Fibroblast of lung (primary cell): ENCODE measurements around the gene DCK. TPM values are rescaled to one million over a fixed set of nuclear protein-coding genes. Genes with fewer than 3 reads are reported as not detected.

Source experiments
- DNase-seq, 2 donors: peaks; one replicate each; pipeline versions ENCODE4 v3.0.0 to v3.0.0-alpha.2; 2010; ENCODE audit warnings: low read depth in 2 of 2
- H2AFZ ChIP-seq: 2 replicates; pipeline ENCODE4 v1.5.1; 2012; ENCODE audit warnings: low read length, control low read depth, inconsistent platforms
- H3K27ac ChIP-seq: 2 replicates; pipeline ENCODE4 v1.5.1; 2011; ENCODE audit warnings: low read length, control low read depth; ENCODE audit not compliant: insufficient read depth
- H3K27me3 ChIP-seq: 2 replicates; pipeline ENCODE4 v1.5.1; 2011; ENCODE audit warnings: mild to moderate bottlenecking, low read length; ENCODE audit not compliant: control insufficient read depth, insufficient read depth
- H3K36me3 ChIP-seq: 2 replicates; pipeline ENCODE4 v1.5.1; 2011; ENCODE audit warnings: low read length; ENCODE audit not compliant: control insufficient read depth, insufficient read depth
- H3K4me1 ChIP-seq: 2 replicates; pipeline ENCODE4 v1.5.1; 2011; ENCODE audit warnings: low read length; ENCODE audit not compliant: control insufficient read depth, insufficient read depth; ENCODE audit errors: extremely low read depth
- H3K4me2 ChIP-seq: 2 replicates; pipeline ENCODE4 v1.5.1; 2011; ENCODE audit warnings: low read length, control low read depth; ENCODE audit not compliant: insufficient read depth; ENCODE audit errors: extremely low read depth
- H3K4me3 ChIP-seq, 4 experiments: fragments of 200-600 bp in 1 of 4; sonication (generic) in 1 of 4; replicated peaks in 1 of 4; 2 replicates each; pipeline ENCODE4 v1.5.1; 2011 to 2016; ENCODE audit warnings: low read length in 4 of 4, low read depth in 3 of 4, mild to moderate bottlenecking in 3 of 4, control low read depth in 2 of 4, inconsistent platforms in 1 of 4, mixed read lengths in 1 of 4; ENCODE audit not compliant: insufficient read depth in 1 of 4; ENCODE audit errors: control extremely low read depth in 1 of 4
- H3K79me2 ChIP-seq: 2 replicates; pipeline ENCODE4 v1.5.1; 2012; ENCODE audit warnings: mild to moderate bottlenecking, low read length, inconsistent platforms; ENCODE audit not compliant: control insufficient read depth, insufficient read depth
- H3K9ac ChIP-seq: 2 replicates; pipeline ENCODE4 v1.5.1; 2011; ENCODE audit warnings: mild to moderate bottlenecking, low read length, control low read depth; ENCODE audit not compliant: insufficient read depth
- H3K9me3 ChIP-seq: 2 replicates; pipeline ENCODE4 v1.5.1; 2012; ENCODE audit warnings: low read depth, low read length; ENCODE audit not compliant: control insufficient read depth, insufficient read depth
- H4K20me1 ChIP-seq: 2 replicates; pipeline ENCODE4 v1.5.1; 2011; ENCODE audit warnings: low read length; ENCODE audit not compliant: control insufficient read depth, insufficient read depth; ENCODE audit errors: extremely low read depth
- EZH2 ChIP-seq: IDR thresholded peaks from 2 replicates; pipeline ENCODE4 v1.5.1; 2012; ENCODE audit warnings: low read length, control low read depth, mild to moderate bottlenecking; ENCODE audit errors: missing control alignments
- polyA plus RNA-seq, 2 donors: library from polyadenylated mRNA; depleted of rRNA in 1 of 2; stranded (reverse) in 1 of 2; unstranded in 1 of 2; fragments of >200 nt; gene quantifications; 2 replicates each; pipeline ENCODE4 v1.2.1, GENCODE V29; 2011 to 2012; ENCODE audit warnings: missing spikeins in 1 of 2
- total RNA-seq: library from RNA; depleted of rRNA; stranded (reverse); fragments of >200 nt; gene quantifications from 2 replicates; pipeline ENCODE4 v1.2.1, GENCODE V29; 2014
- TF ChIP-seq, protein P1 (sequence below), 2 donors: IDR thresholded peaks in 1 of 2; conservative IDR thresholded peaks in 1 of 2; 1 replicate in 1 of 2; 2 replicates in 1 of 2; pipeline ENCODE4 v1.5.1; 2011 to 2012; ENCODE audit warnings: low read length in 2 of 2, control low read depth in 1 of 2, inconsistent platforms in 1 of 2, low read depth in 1 of 2, mild to moderate bottlenecking in 1 of 2

Gene DCK
- total and polyA plus RNA-seq, 2 donors (not counting 1 experiment from before 2014, with no cell fraction given), result 12.2 to 18.4 TPM

GRCh38 chr4:70992391-70992881 is 1.0 kb upstream of the DCK start:
- H3K9me3 ChIP-seq, result no peaks in the 10 kb centered on the region
- peaks cover 4% of the 10 kb centered on the region for H3K4me1 ChIP-seq
- H3K4me2 ChIP-seq, result peak overlapping the region; percentile 94
- peak overlapping the region; percentile 91 for H3K27ac ChIP-seq
- DNase-seq, result no peak
- peak overlapping the region; percentile 51 to 85 (median 80) for H3K4me3 ChIP-seq
- H3K36me3 ChIP-seq, result no peaks in the 10 kb centered on the region
- no peak overlapping the region for H2AFZ ChIP-seq
- no peaks in the 10 kb centered on the region for H3K27me3 ChIP-seq
- peaks cover 34% of the 10 kb centered on the region for H3K79me2 ChIP-seq
- TF ChIP-seq EZH2, result no peak
- TF ChIP-seq, protein P1, sequence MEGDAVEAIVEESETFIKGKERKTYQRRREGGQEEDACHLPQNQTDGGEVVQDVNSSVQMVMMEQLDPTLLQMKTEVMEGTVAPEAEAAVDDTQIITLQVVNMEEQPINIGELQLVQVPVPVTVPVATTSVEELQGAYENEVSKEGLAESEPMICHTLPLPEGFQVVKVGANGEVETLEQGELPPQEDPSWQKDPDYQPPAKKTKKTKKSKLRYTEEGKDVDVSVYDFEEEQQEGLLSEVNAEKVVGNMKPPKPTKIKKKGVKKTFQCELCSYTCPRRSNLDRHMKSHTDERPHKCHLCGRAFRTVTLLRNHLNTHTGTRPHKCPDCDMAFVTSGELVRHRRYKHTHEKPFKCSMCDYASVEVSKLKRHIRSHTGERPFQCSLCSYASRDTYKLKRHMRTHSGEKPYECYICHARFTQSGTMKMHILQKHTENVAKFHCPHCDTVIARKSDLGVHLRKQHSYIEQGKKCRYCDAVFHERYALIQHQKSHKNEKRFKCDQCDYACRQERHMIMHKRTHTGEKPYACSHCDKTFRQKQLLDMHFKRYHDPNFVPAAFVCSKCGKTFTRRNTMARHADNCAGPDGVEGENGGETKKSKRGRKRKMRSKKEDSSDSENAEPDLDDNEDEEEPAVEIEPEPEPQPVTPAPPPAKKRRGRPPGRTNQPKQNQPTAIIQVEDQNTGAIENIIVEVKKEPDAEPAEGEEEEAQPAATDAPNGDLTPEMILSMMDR (conservative IDR thresholded peaks at IDR 0.05 in 1 of 2, IDR thresholded peaks at IDR 0.05 in 1 of 2; ENCODE audit: low read depth in 1 of 2, low read length in 2 of 2), result no peak
- no peak overlapping the region for H3K9ac ChIP-seq
- no peaks in the 10 kb centered on the region for H4K20me1 ChIP-seq

DNA sequence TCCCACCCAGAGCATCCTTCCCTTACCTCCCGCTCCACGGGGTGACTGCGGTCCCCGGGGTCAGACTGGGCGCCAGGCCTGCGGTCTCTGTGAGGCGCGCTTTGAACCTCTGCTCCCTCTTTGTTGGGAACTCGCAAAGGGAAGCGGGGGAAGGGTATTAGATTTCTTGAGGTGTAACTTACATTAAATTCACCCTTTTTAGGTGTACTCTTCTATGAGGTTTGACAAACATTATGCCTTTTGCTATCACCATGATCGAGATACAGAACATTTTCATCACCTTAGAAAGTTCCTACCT is 569 bp downstream of the DCK start:
- peaks cover 4% of the 10 kb centered on the region for H3K4me1 ChIP-seq
- peak overlapping the region; percentile 55 for H3K4me2 ChIP-seq
- peak overlapping the region; percentile 51 to 82 (median 76) for H3K4me3 ChIP-seq
- no peak for DNase-seq
- TF ChIP-seq, protein P1 (conservative IDR thresholded peaks at IDR 0.05 in 1 of 2, IDR thresholded peaks at IDR 0.05 in 1 of 2; ENCODE audit: low read depth in 1 of 2, low read length in 2 of 2), result no peak
- no peak for TF ChIP-seq EZH2
- H3K9ac ChIP-seq, result peak overlapping the region; percentile 75
- no peaks in the 10 kb centered on the region for H4K20me1 ChIP-seq
- no peaks in the 10 kb centered on the region for H3K36me3 ChIP-seq
- peak overlapping the region; percentile 75 for H2AFZ ChIP-seq
- H3K9me3 ChIP-seq, result no peaks in the 10 kb centered on the region
- H3K27ac ChIP-seq, result peak overlapping the region; percentile 91
- H3K79me2 ChIP-seq, result peaks cover 40% of the 10 kb centered on the region
- H3K27me3 ChIP-seq, result no peaks in the 10 kb centered on the region

DNA sequence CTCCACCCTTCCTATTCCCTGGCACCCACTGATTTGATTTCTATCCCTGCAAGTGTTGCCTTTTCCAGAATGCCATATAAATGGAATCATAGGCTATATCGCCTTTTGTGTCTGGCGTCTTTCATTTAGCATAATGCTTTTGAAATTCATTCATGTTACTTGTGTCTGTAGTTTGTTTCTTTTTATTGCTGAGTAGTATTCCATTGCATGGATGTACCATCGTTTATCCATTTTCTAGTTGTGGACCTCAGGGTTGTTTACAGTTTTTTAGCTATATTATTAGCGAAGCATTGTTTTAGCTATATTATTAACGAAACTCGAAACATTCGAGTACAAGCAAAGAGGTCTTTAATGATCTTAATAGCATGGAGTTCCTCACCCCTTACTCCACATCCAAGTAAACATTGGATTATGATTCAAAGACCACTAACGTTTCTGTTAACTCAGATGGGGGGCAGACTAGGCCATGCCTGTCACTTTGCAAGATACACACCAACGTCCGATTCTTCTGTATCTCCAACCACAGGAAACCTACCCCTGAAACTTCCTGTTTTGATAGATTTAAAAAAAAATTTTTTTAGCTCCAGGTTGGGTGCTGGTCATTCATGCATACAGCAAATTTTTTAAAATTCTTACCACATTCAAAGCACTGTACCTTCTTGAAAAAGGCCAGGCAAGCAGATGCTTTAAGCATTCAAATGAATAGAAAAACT is 1.1 kb downstream of the DCK start:
- DNase-seq, result no peak
- H4K20me1 ChIP-seq, result no peaks in the 10 kb centered on the region
- TF ChIP-seq EZH2, result no peak
- TF ChIP-seq, protein P1 (conservative IDR thresholded peaks at IDR 0.05 in 1 of 2, IDR thresholded peaks at IDR 0.05 in 1 of 2; ENCODE audit: low read depth in 1 of 2, low read length in 2 of 2), result no peak
- H2AFZ ChIP-seq, result no peak overlapping the region
- H3K27me3 ChIP-seq, result no peaks in the 10 kb centered on the region
- H3K79me2 ChIP-seq, result peaks cover 42% of the 10 kb centered on the region
- H3K4me2 ChIP-seq, result peak overlapping the region; percentile 55
- H3K27ac ChIP-seq, result peak overlapping the region; percentile 91
- no peaks in the 10 kb centered on the region for H3K9me3 ChIP-seq
- peaks cover 4% of the 10 kb centered on the region for H3K4me1 ChIP-seq
- peak overlapping the region; percentile 51 to 82 (median 76) for H3K4me3 ChIP-seq
- H3K36me3 ChIP-seq, result no peaks in the 10 kb centered on the region
- no peak overlapping the region for H3K9ac ChIP-seq
